ENCODE measurements around the gene FAF1. TPM values are rescaled to one million over a fixed set of nuclear protein-coding genes. Genes with fewer than 3 reads are reported as not detected.

FAF1 gene
- total RNA-seq, 4 donors from 2014 or later, result 47.1 to 87.0 (median 79.4) TPM

DNA sequence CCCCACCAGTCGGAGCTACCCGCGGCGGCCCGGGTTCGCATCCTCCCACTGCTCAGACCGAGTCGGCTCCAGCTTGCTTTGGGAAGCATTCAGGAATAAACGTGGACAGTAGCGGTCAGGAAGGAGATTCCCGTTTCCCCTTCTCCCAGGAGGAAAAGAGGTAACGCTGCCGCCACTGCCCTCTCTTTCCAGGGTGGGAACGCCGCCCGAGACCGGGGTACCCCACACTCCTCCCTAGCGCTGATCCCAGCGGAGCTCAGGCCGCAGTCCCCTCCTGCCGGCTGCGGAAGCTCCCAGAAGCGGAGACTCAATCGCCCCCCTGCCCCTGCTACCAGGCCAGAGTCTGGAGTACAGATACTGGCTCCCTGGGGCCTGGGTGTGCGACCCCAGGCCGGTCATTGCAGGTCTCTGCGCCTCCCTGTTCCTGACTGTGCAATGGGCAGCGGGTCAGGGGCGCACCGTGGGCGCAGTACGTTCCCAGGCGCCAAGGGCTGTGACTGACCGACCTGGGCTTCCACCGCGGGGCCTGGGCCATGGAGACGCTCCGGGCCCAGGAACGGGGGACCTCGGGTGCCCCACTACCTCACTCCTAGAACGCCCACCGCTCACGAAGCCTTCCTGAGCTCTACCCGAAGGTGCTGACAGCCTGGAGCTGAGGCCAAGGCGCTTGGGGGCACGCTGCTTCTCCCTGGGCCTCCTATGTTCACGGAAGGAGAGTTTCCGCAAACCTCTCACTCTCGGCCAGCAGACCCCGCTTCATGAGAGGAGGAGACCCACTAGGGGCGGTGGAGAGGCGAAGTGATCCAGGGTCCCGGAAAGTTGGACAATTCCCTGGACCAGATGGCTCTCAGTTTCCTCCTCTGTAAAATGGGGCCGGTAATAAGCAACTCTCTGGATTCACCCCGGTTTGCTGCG lies 544.6 kb downstream of the FAF1 start:
- Histone ChIP-seq H3K27ac (no peak overlapping the region), H3K27me3 (peaks cover 27% of the 10 kb centered on the region)
- DNase-seq, result no peak

DNA sequence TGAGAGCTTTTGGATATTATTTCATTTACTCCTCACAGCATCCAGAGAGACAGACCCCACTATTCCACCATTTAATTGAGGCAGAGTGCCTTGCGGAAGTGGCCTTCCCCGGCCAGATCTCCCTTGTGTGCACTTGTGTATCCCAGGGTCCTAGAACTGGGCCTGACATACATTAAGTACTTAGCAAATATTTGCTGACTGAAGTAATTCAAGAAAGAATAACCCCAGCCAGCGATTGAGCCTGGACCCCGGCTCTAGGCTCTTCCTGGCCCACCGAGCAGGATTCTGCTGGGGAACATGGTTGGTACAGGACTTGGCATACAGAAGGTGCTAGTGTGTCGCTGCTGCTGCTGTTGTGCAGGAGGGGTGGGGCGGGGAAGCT lies 545.2 kb downstream of the FAF1 start:
- H3K27me3 ChIP-seq, result peaks cover 23% of the 10 kb centered on the region
- no peaks in the 10 kb centered on the region for H3K36me3 ChIP-seq
- no peak for DNase-seq
- H3K9me3 ChIP-seq, result no peaks in the 10 kb centered on the region
- intact Hi-C loops (cut with DNase I), result no loop called here
- H3K4me1 ChIP-seq, result peaks cover 4 to 27% of the 10 kb centered on the region in 2 donors
- H3K4me3 ChIP-seq (replicated peaks in 1 of 3), result no peak overlapping the region
- 32 to 53% methylated on average over 4 to 7 of the region's 7 CpGs for WGBS, 2 donors
- no peak for TF ChIP-seq POLR2A (IDR thresholded peaks at IDR 0.05)
- TF ChIP-seq, protein P1, sequence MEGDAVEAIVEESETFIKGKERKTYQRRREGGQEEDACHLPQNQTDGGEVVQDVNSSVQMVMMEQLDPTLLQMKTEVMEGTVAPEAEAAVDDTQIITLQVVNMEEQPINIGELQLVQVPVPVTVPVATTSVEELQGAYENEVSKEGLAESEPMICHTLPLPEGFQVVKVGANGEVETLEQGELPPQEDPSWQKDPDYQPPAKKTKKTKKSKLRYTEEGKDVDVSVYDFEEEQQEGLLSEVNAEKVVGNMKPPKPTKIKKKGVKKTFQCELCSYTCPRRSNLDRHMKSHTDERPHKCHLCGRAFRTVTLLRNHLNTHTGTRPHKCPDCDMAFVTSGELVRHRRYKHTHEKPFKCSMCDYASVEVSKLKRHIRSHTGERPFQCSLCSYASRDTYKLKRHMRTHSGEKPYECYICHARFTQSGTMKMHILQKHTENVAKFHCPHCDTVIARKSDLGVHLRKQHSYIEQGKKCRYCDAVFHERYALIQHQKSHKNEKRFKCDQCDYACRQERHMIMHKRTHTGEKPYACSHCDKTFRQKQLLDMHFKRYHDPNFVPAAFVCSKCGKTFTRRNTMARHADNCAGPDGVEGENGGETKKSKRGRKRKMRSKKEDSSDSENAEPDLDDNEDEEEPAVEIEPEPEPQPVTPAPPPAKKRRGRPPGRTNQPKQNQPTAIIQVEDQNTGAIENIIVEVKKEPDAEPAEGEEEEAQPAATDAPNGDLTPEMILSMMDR (IDR thresholded peaks at IDR 0.05), result no peak
- no peak overlapping the region for H3K27ac ChIP-seq

More for the DNA sequence above, 544.6 kb downstream of the FAF1 start:
- no peaks in the 10 kb centered on the region for H3K9me3 ChIP-seq
- TF ChIP-seq, protein P1 (IDR thresholded peaks at IDR 0.05), result no peak
- no peak for TF ChIP-seq POLR2A (IDR thresholded peaks at IDR 0.05)
- H3K4me3 ChIP-seq (replicated peaks in 1 of 3), result no peak overlapping the region
- H3K4me1 ChIP-seq, result peaks cover 4 to 29% of the 10 kb centered on the region in 2 donors
- intact Hi-C loops (cut with DNase I), result no loop called here
- no peaks in the 10 kb centered on the region for H3K36me3 ChIP-seq
- 4 to 5% methylated on average over 20 to 27 of the region's 56 CpGs for WGBS, 2 donors

DNA sequence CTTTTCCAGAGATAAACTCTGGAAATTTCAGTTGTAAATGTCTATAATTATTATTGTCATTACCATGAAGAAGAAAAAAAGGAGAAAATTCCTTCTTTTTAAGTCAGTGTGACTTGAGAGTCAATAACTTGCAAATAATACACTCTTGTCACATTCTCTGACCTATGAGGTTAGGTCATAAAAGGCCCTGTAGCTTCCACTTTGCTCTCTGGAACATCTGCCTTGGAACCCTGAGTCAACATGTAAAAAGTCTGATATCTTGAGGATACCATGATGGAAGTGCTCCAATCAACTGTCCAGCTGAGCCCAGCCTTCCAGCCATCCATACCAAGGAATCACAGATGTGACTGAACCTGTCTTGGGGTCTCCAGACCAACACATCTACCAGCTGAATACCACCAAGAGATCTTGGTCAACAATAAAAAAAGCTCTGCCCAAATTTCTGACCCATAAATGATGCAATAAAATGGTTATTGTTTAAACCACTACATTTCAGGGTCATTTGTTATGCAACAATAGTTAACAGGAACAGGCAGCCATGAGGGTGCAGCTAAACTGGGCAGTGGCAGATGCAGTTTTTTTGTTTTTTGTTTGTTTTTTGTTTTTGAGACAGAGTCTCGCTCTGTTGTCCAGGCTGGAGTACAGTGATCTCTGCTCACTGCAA lies 547.1 kb downstream of the FAF1 start:
- no peaks in the 10 kb centered on the region for H3K9me3 ChIP-seq
- intact Hi-C loops (cut with DNase I), result no loop called here
- DNase-seq, result no peak
- H3K27ac ChIP-seq, result no peak overlapping the region
- H3K36me3 ChIP-seq, result no peaks in the 10 kb centered on the region
- peaks cover 8% of the 10 kb centered on the region for H3K27me3 ChIP-seq
- H3K4me3 ChIP-seq (replicated peaks in 1 of 3), result no peak overlapping the region
- TF ChIP-seq, protein P1 (IDR thresholded peaks at IDR 0.05), result no peak
- no peak for TF ChIP-seq POLR2A (IDR thresholded peaks at IDR 0.05)
- 90 to 96% methylated on average over 1 of the region's 1 CpG for WGBS, 2 donors
- H3K4me1 ChIP-seq, result peaks cover 0 to 12% of the 10 kb centered on the region in 2 donors

DNA sequence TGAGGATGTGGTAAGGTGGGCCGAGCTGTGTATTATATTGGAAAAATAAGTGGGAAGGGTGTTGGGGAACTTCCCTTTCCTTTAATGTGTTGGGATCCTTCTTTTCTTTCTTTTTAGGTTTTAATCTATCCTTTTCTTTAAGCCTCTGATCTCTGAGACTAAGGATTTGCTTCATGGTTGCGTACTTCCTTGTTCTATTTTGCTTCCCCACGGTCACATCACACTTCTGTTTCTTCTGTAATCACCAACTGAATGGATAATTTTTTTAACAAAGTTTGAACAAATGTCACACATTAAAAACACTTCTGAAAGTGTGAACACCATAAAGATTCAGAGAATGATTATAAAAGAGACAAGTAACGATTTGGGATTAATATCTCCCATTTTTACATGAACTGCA lies 554.3 kb downstream of the FAF1 start:
- H3K9me3 ChIP-seq, result no peaks in the 10 kb centered on the region
- H3K4me1 ChIP-seq, result no peaks in the 10 kb centered on the region
- H3K27ac ChIP-seq, result no peak overlapping the region
- H3K4me3 ChIP-seq (replicated peaks in 1 of 3), result no peak overlapping the region
- no peaks in the 10 kb centered on the region for H3K27me3 ChIP-seq
- intact Hi-C loops (cut with DNase I), result no loop called here
- no peak for TF ChIP-seq POLR2A (IDR thresholded peaks at IDR 0.05)
- TF ChIP-seq, protein P1 (IDR thresholded peaks at IDR 0.05), result no peak
- DNase-seq, result no peak
- H3K36me3 ChIP-seq, result no peaks in the 10 kb centered on the region
- 88% methylated on average over 4 of the region's 4 CpGs for WGBS, 2 donors
